GM23338 (cell line): ENCODE results near the gene SLC20A1. TPM values are rescaled to one million over a fixed set of nuclear protein-coding genes. Genes with fewer than 3 reads are reported as not detected.

Experiments
- ATAC-seq: fragments of 200-7000 bp; cut with Tn5 transposase; 3 replicates; pipeline ENCODE4 v1.9.1; 2020
- DNase-seq: peaks from one replicate; pipeline ENCODE4 v3.0.0-alpha.2; 2015; ENCODE audit warnings: low spot score
- H2AFZ ChIP-seq: fragments of 200-600 bp; sonication (generic); 2 replicates; pipeline ENCODE4 v1.8.0; 2016; ENCODE audit warnings: antibody characterized with exemption, mild to moderate bottlenecking, moderate library complexity
- H3F3A ChIP-seq: fragments of 200-600 bp; sonication (generic); replicated peaks from 2 replicates; pipeline ENCODE4 v1.8.0; 2017; ENCODE audit warnings: antibody characterized with exemption, mixed run types, low read depth
- H3K27ac ChIP-seq: fragments of 200-600 bp; sonication (generic); 2 replicates; pipeline ENCODE4 v1.6.1; 2016; ENCODE audit warnings: low read depth
- H3K27me3 ChIP-seq: fragments of 200-600 bp; sonication (generic); 2 replicates; pipeline ENCODE4 v1.8.0; 2016; ENCODE audit warnings: mild to moderate bottlenecking, mixed run types, moderate library complexity; ENCODE audit not compliant: insufficient read depth
- H3K36me3 ChIP-seq: fragments of 200-600 bp; sonication (generic); 2 replicates; pipeline ENCODE4 v1.8.0; 2016; ENCODE audit warnings: mild to moderate bottlenecking; ENCODE audit not compliant: insufficient read depth
- H3K4me1 ChIP-seq: fragments of 200-600 bp; sonication (generic); 2 replicates; pipeline ENCODE4 v1.8.0; 2016; ENCODE audit warnings: mild to moderate bottlenecking, moderate library complexity; ENCODE audit not compliant: insufficient read depth
- H3K4me2 ChIP-seq: fragments of 200-600 bp; sonication (generic); 2 replicates; pipeline ENCODE4 v1.7.1; 2017; ENCODE audit warnings: mixed run types
- H3K4me3 ChIP-seq: fragments of 200-600 bp; sonication (generic); 2 replicates; pipeline ENCODE4 v1.6.1; 2016; ENCODE audit warnings: mixed run types
- H3K79me2 ChIP-seq: fragments of 200-600 bp; sonication (generic); replicated peaks from 2 replicates; pipeline ENCODE4 v1.8.0; 2017; ENCODE audit warnings: mild to moderate bottlenecking; ENCODE audit not compliant: insufficient read depth
- H3K9me2 ChIP-seq: fragments of 200-600 bp; sonication (generic); 2 replicates; pipeline ENCODE4 v1.8.0; 2017; ENCODE audit not compliant: insufficient read depth
- H4K20me1 ChIP-seq: fragments of 200-600 bp; sonication (generic); replicated peaks from 2 replicates; pipeline ENCODE4 v1.8.0; 2017; ENCODE audit warnings: mild to moderate bottlenecking; ENCODE audit not compliant: insufficient read depth
- H3K27ac Mint-ChIP-seq: 2 replicates; pipeline ENCODE4 v1.8.0; 2020; ENCODE audit warnings: inconsistent platforms, mild to moderate bottlenecking, moderate library complexity, mixed read lengths
- H3K27me3 Mint-ChIP-seq: 3 replicates; pipeline ENCODE4 v1.8.0; 2022; ENCODE audit warnings: low read depth, mild to moderate bottlenecking, moderate library complexity, mixed read lengths, inconsistent platforms; ENCODE audit not compliant: insufficient read depth, poor library complexity
- H3K36me3 Mint-ChIP-seq: 3 replicates; pipeline ENCODE4 v1.8.0; 2021; ENCODE audit warnings: low read depth, mild to moderate bottlenecking, inconsistent platforms, moderate library complexity, mixed read lengths
- H3K4me1 Mint-ChIP-seq: 3 replicates; pipeline ENCODE4 v1.8.0; 2020; ENCODE audit warnings: mild to moderate bottlenecking, inconsistent platforms, mixed read lengths
- H3K4me3 Mint-ChIP-seq: 3 replicates; pipeline ENCODE4 v1.8.0; 2021; ENCODE audit warnings: moderate library complexity, mild to moderate bottlenecking, inconsistent platforms, mixed read lengths
- H3K9me3 Mint-ChIP-seq: 3 replicates; pipeline ENCODE4 v1.8.0; 2020; ENCODE audit warnings: moderate library complexity, mild to moderate bottlenecking, inconsistent platforms, mixed read lengths
- EZH2 ChIP-seq: fragments of 200-600 bp; sonication (generic); IDR thresholded peaks from one replicate; pipeline ENCODE4 v1.8.0; 2017; ENCODE audit warnings: antibody characterized with exemption, mild to moderate bottlenecking, low read depth; ENCODE audit not compliant: unreplicated experiment
- JUNB ChIP-seq: IDR thresholded peaks from one replicate; pipeline ENCODE4 v1.6.1; 2016; ENCODE audit warnings: antibody characterized with exemption; ENCODE audit not compliant: unreplicated experiment
- POLR2AphosphoS5 ChIP-seq: IDR thresholded peaks from 2 replicates; pipeline ENCODE4 v1.6.1; 2016; ENCODE audit warnings: antibody characterized with exemption, low read depth
- STAT1 ChIP-seq: IDR thresholded peaks from one replicate; pipeline ENCODE4 v1.6.1; 2016; ENCODE audit warnings: antibody characterized with exemption; ENCODE audit not compliant: unreplicated experiment
- ZNF462 ChIP-seq: fragments of 250-450 bp; sonication (Bioruptor Pico); IDR thresholded peaks from 2 replicates; pipeline ENCODE4 v1.5.0; 2020; ENCODE audit warnings: mild to moderate bottlenecking, moderate library complexity
- polyA plus RNA-seq: library from polyadenylated mRNA; unstranded; fragments of >200 nt; fragmentation: Nextera tagmentation; extraction: Ambion mirVana; gene quantifications from 2 replicates; pipeline ENCODE4 v1.2.1, GENCODE V29; 2016
- total RNA-seq: library from RNA; depleted of rRNA; stranded (reverse); fragments of >200 nt; shearing (Covaris generic); gene quantifications from 2 replicates; pipeline ENCODE4 v1.2.3, GENCODE V29; 2014
- TF ChIP-seq, protein P1 (sequence below), 2 experiments: fragments of 200-600 bp in 1 of 2; sonication (generic) in 1 of 2; conservative IDR thresholded peaks; 2 replicates each; pipeline versions ENCODE4 v1.5.1 to v1.6.1; 2016 to 2017; ENCODE audit warnings: antibody characterized with exemption in 2 of 2, low read depth in 2 of 2, mild to moderate bottlenecking in 2 of 2, moderate library complexity in 1 of 2
- TF ChIP-seq, protein P2 (sequence below): IDR thresholded peaks from one replicate; pipeline ENCODE4 v1.6.1; 2018; ENCODE audit warnings: antibody characterized with exemption; ENCODE audit not compliant: unreplicated experiment

SLC20A1 gene
- total and polyA plus RNA-seq, 2 experiments from 2014 or later: 52.9 to 84.3 TPM

DNA sequence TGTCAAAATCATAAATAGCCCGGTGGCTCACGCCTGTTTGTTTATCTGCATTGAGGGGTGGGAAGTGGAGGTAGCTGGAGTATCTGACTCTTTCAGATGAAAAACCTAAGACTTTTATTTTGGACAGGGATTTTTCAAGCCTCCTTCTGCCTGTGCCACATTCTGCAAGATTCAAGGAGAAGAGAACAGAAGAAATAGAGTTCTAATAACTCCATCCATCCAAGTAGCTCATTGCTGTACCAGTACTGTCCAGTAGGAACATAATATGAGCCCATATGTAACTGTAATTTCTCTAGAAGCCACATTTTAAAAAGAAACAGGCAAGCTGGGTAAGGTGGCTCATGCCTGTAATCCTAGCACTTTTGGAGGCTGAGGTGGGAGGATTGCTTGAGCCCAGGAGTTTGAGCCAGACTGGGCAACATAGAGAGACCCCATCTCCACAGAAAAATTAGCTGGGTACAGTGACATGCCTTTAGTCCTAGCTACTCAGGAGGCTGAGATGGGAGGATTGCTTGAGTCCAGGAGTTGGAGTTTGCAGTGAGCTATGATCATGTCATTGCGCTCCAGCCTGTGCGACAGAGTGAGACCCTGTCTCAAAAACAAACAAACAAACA, 39.6 kb downstream of the SLC20A1 start:
- Mint-ChIP-seq H3K36me3 (no peaks in the 10 kb centered on the region), H3K4me1 (no peaks in the 10 kb centered on the region; the same call in 1 of the 3 replicates)
- no peak for ATAC-seq

More for the DNA sequence above, 39.6 kb downstream of the SLC20A1 start:
- H3K9me3 Mint-ChIP-seq: no peaks in the 10 kb centered on the region
- no peaks in the 10 kb centered on the region for H3K36me3 ChIP-seq
- H3K27ac Mint-ChIP-seq: no peak overlapping the region
- no peaks in the 10 kb centered on the region for H3F3A ChIP-seq
- H3K27me3 ChIP-seq: no peaks in the 10 kb centered on the region
- no peak overlapping the region for H3K4me2 ChIP-seq
- H3K9me2 ChIP-seq: no peaks in the 10 kb centered on the region
- no peak overlapping the region for H3K4me3 Mint-ChIP-seq
- no peaks in the 10 kb centered on the region for H3K4me1 ChIP-seq
- no peaks in the 10 kb centered on the region for H3K79me2 ChIP-seq
- no peak for DNase-seq
- no peaks in the 10 kb centered on the region for H4K20me1 ChIP-seq
- no peak overlapping the region for H3K27ac ChIP-seq
- TF ChIP-seq, protein P1, sequence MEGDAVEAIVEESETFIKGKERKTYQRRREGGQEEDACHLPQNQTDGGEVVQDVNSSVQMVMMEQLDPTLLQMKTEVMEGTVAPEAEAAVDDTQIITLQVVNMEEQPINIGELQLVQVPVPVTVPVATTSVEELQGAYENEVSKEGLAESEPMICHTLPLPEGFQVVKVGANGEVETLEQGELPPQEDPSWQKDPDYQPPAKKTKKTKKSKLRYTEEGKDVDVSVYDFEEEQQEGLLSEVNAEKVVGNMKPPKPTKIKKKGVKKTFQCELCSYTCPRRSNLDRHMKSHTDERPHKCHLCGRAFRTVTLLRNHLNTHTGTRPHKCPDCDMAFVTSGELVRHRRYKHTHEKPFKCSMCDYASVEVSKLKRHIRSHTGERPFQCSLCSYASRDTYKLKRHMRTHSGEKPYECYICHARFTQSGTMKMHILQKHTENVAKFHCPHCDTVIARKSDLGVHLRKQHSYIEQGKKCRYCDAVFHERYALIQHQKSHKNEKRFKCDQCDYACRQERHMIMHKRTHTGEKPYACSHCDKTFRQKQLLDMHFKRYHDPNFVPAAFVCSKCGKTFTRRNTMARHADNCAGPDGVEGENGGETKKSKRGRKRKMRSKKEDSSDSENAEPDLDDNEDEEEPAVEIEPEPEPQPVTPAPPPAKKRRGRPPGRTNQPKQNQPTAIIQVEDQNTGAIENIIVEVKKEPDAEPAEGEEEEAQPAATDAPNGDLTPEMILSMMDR (conservative IDR thresholded peaks at IDR 0.05; ENCODE audit: low read depth in 2 of 2): peak in 1 of 2 experiments; percentile 23; a peak in 1 of 4 replicates
- TF ChIP-seq, protein P2, sequence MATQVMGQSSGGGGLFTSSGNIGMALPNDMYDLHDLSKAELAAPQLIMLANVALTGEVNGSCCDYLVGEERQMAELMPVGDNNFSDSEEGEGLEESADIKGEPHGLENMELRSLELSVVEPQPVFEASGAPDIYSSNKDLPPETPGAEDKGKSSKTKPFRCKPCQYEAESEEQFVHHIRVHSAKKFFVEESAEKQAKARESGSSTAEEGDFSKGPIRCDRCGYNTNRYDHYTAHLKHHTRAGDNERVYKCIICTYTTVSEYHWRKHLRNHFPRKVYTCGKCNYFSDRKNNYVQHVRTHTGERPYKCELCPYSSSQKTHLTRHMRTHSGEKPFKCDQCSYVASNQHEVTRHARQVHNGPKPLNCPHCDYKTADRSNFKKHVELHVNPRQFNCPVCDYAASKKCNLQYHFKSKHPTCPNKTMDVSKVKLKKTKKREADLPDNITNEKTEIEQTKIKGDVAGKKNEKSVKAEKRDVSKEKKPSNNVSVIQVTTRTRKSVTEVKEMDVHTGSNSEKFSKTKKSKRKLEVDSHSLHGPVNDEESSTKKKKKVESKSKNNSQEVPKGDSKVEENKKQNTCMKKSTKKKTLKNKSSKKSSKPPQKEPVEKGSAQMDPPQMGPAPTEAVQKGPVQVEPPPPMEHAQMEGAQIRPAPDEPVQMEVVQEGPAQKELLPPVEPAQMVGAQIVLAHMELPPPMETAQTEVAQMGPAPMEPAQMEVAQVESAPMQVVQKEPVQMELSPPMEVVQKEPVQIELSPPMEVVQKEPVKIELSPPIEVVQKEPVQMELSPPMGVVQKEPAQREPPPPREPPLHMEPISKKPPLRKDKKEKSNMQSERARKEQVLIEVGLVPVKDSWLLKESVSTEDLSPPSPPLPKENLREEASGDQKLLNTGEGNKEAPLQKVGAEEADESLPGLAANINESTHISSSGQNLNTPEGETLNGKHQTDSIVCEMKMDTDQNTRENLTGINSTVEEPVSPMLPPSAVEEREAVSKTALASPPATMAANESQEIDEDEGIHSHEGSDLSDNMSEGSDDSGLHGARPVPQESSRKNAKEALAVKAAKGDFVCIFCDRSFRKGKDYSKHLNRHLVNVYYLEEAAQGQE: no peak
- TF ChIP-seq EZH2 (no peak), ZNF462 (CRISPR knock-in tag) (no peak), STAT1 (no peak), JUNB (no peak), POLR2AphosphoS5 (no peak)
- no peak overlapping the region for H2AFZ ChIP-seq
- H3K27me3 Mint-ChIP-seq: peaks cover 2% of the 10 kb centered on the region
- no peak overlapping the region for H3K4me3 ChIP-seq
